Measurements from ENCODE around the gene TENM4. TPM values are rescaled to one million over a fixed set of nuclear protein-coding genes. Genes with fewer than 3 reads are reported as not detected.

TENM4 gene
- total RNA-seq, 1 experiment from 2014 or later: 9.9 TPM

DNA sequence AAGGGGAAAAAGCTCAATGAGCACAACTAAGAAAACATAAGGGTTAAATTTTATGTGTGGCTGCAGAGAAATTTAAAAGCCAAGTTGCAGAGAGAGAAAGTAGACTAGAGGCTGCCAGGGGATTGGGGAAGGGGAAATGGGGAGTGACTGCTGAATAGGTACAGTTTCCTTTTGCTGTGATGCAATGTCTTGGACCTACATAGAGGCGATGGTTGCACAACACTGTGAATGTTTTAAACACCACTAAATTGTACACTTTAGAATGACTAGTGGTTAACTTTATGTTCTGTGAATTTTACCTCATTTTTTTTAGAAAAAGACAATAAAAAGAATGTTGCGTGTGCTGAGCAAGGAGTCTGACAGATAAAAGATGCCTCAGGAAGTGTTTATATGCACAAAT is 36.5 kb downstream of the TENM4 start:
- TF ChIP-seq, protein P1, sequence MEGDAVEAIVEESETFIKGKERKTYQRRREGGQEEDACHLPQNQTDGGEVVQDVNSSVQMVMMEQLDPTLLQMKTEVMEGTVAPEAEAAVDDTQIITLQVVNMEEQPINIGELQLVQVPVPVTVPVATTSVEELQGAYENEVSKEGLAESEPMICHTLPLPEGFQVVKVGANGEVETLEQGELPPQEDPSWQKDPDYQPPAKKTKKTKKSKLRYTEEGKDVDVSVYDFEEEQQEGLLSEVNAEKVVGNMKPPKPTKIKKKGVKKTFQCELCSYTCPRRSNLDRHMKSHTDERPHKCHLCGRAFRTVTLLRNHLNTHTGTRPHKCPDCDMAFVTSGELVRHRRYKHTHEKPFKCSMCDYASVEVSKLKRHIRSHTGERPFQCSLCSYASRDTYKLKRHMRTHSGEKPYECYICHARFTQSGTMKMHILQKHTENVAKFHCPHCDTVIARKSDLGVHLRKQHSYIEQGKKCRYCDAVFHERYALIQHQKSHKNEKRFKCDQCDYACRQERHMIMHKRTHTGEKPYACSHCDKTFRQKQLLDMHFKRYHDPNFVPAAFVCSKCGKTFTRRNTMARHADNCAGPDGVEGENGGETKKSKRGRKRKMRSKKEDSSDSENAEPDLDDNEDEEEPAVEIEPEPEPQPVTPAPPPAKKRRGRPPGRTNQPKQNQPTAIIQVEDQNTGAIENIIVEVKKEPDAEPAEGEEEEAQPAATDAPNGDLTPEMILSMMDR (IDR thresholded peaks at IDR 0.05; ENCODE audit: unreplicated experiment): no peak
- H3K4me1 Mint-ChIP-seq (ENCODE audit: insufficient read depth, unreplicated experiment): peaks cover 11% of the 10 kb centered on the region
- no peak overlapping the region for H3K4me3 Mint-ChIP-seq (ENCODE audit: unreplicated experiment)
- H3K36me3 Mint-ChIP-seq (ENCODE audit: insufficient read depth, unreplicated experiment): peaks cover 13% of the 10 kb centered on the region
- BruUV-seq (replicated peaks): no TSS peak
- no peaks in the 10 kb centered on the region for H3K9me3 Mint-ChIP-seq (ENCODE audit: unreplicated experiment)
- CTCF ChIA-PET: interaction anchor here (0.6 to 6.9 kb wide), 9 partner anchors 9 to 811 kb away, joined by 3 to 170 read pairs (median 3); no protein-coding TSS in a partner anchor
- POLR2A ChIA-PET: interaction anchor here (0.7 to 1.5 kb wide), 4 partner anchors 10 to 34 kb away, joined by 3 to 8 read pairs (median 4); no protein-coding TSS in a partner anchor
- intact Hi-C loops (cut with micrococcal nuclease): loop anchor here (1.0 kb wide), 1 partner anchor 27 kb away; no protein-coding TSS in a partner anchor
- no peaks in the 10 kb centered on the region for H3K27me3 Mint-ChIP-seq (ENCODE audit: insufficient read depth, unreplicated experiment)
- peak; percentile 73 for DNase-seq (ENCODE audit: unreplicated experiment)
- no peak overlapping the region for H3K27ac Mint-ChIP-seq (ENCODE audit: low read depth, unreplicated experiment)

DNA sequence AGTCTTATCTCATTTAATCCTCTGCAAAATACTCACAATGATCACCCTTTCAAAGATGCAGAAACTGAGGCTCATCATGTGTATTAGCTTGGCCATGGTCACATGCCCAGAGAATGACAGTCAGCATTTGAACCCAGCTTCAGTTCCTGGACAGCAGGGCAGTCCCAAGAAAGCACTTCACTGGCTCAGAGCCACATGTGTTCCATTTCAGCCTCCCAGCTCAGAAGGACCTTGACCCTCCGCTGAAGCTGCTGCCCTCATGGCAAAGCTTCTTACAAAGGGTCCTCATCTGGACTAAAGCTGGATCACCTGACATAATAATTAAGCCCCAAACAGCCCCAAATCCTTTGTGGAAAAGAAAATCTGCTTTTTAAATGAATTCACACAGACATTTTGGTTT is 37.0 kb downstream of the TENM4 start:
- TF ChIP-seq, protein P1 (IDR thresholded peaks at IDR 0.05; ENCODE audit: unreplicated experiment): no peak
- H3K4me1 Mint-ChIP-seq (ENCODE audit: insufficient read depth, unreplicated experiment): peaks cover 11% of the 10 kb centered on the region
- BruUV-seq (replicated peaks): no TSS peak
- no peak overlapping the region for H3K27ac Mint-ChIP-seq (ENCODE audit: low read depth, unreplicated experiment)
- DNase-seq (ENCODE audit: unreplicated experiment): no peak
- H3K9me3 Mint-ChIP-seq (ENCODE audit: unreplicated experiment): no peaks in the 10 kb centered on the region
- H3K27me3 Mint-ChIP-seq (ENCODE audit: insufficient read depth, unreplicated experiment): no peaks in the 10 kb centered on the region
- peaks cover 13% of the 10 kb centered on the region for H3K36me3 Mint-ChIP-seq (ENCODE audit: insufficient read depth, unreplicated experiment)
- ChIA-PET POLR2A (interaction anchor here (0.7 to 1.5 kb wide), 5 partner anchors 10 to 35 kb away, joined by 3 to 8 read pairs (median 3); no protein-coding TSS in a partner anchor), CTCF (interaction anchor here (0.6 to 6.9 kb wide), 9 partner anchors 11 to 811 kb away, joined by 3 to 170 read pairs (median 3); no protein-coding TSS in a partner anchor)
- no peak overlapping the region for H3K4me3 Mint-ChIP-seq (ENCODE audit: unreplicated experiment)
- intact Hi-C loops (cut with micrococcal nuclease): loop anchor here (1.0 kb wide), 1 partner anchor 27 kb away; no protein-coding TSS in a partner anchor

DNA sequence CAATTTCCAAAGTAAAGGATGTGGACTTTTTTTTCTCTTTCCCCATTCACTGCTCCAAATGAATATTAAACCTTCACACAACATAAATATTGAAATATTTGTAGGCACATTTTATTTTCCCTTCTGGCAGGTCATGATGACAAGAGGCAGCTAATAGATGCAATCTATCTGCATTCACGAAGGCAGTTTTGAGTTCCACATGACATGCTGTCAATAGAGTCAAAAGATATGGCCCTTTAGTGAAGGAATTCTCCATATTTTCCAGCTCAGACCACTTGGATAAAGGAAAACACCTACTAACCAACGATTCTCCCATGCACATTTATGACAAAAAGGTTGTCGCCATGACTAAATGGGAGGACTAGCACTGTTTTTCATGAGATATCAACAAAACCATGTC is 37.9 kb downstream of the TENM4 start:
- ChIA-PET CTCF (interaction anchor here (0.7 to 6.9 kb wide), 8 partner anchors 9 to 325 kb away, joined by 3 to 170 read pairs (median 4); partner anchors contain the start of gene TENM4), POLR2A (interaction anchor here (0.7 kb wide), 1 partner anchor 13 kb away, joined by 3 read pairs; no protein-coding TSS in a partner anchor)
- no peaks in the 10 kb centered on the region for H3K9me3 Mint-ChIP-seq (ENCODE audit: unreplicated experiment)
- TF ChIP-seq, protein P1 (IDR thresholded peaks at IDR 0.05; ENCODE audit: unreplicated experiment): no peak
- H3K36me3 Mint-ChIP-seq (ENCODE audit: insufficient read depth, unreplicated experiment): peaks cover 13% of the 10 kb centered on the region
- H3K27me3 Mint-ChIP-seq (ENCODE audit: insufficient read depth, unreplicated experiment): no peaks in the 10 kb centered on the region
- no peak overlapping the region for H3K27ac Mint-ChIP-seq (ENCODE audit: low read depth, unreplicated experiment)
- no TSS peak for BruUV-seq (replicated peaks)
- no peak for DNase-seq (ENCODE audit: unreplicated experiment)
- intact Hi-C loops (cut with micrococcal nuclease): no loop called here
- H3K4me1 Mint-ChIP-seq (ENCODE audit: insufficient read depth, unreplicated experiment): peaks cover 11% of the 10 kb centered on the region
- no peak overlapping the region for H3K4me3 Mint-ChIP-seq (ENCODE audit: unreplicated experiment)

DNA sequence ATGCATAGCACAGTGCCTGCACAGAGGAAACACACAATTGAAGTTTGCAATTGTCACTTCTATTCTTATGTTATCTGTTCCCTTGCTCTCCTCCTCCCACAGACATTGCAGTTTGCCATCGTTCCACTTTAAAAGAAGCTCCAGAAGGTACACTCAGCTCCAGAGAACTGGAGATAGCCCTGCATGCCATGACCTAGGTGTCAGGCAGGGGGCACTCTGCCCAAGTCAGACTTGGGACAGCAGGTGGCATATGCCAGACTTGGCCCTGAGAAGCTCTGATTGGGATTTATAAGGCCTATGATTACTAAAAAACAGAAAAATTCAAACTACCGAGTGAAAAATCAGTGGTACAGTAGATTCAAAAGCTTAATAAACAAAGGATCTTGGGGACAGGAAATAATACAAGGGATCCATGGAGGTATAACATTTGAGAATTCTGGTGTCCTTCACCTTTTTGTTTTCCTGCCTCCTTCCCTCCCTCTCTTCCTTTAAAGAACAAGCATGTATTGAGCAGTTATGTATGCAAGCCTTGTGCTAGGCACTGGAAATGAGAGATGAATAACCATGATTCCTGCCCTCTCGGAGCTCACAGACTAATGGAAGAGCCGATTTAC is 40.0 kb downstream of the TENM4 start:
- H3K4me1 Mint-ChIP-seq (ENCODE audit: insufficient read depth, unreplicated experiment): peaks cover 11% of the 10 kb centered on the region
- no peak overlapping the region for H3K4me3 Mint-ChIP-seq (ENCODE audit: unreplicated experiment)

More for the DNA sequence above, 40.0 kb downstream of the TENM4 start:
- POLR2A ChIA-PET: interaction anchor here (0.6 to 1.6 kb wide), 6 partner anchors 23 to 293 kb away, joined by 3 to 9 read pairs (median 5); partner anchors contain the start of gene TENM4
- DNase-seq (ENCODE audit: unreplicated experiment): peak; percentile 70
- H3K36me3 Mint-ChIP-seq (ENCODE audit: insufficient read depth, unreplicated experiment): peaks cover 13% of the 10 kb centered on the region
- TF ChIP-seq, protein P1 (IDR thresholded peaks at IDR 0.05; ENCODE audit: unreplicated experiment): peak; percentile 94
- CTCF ChIA-PET: interaction anchor here (0.6 to 6.9 kb wide), 60 partner anchors 9 to 1998 kb away, joined by 3 to 170 read pairs (median 4); partner anchors contain the start of gene TENM4
- no peak overlapping the region for H3K27ac Mint-ChIP-seq (ENCODE audit: low read depth, unreplicated experiment)
- intact Hi-C loops (cut with micrococcal nuclease): loop anchor here (1.0 to 2.0 kb wide), 3 partner anchors 39 to 308 kb away; no protein-coding TSS in a partner anchor
- BruUV-seq (replicated peaks): no TSS peak
- H3K9me3 Mint-ChIP-seq (ENCODE audit: unreplicated experiment): no peaks in the 10 kb centered on the region
- no peaks in the 10 kb centered on the region for H3K27me3 Mint-ChIP-seq (ENCODE audit: insufficient read depth, unreplicated experiment)

All from MCF 10A (cell line).